ENCODE results near the gene TNS3.

DNA sequence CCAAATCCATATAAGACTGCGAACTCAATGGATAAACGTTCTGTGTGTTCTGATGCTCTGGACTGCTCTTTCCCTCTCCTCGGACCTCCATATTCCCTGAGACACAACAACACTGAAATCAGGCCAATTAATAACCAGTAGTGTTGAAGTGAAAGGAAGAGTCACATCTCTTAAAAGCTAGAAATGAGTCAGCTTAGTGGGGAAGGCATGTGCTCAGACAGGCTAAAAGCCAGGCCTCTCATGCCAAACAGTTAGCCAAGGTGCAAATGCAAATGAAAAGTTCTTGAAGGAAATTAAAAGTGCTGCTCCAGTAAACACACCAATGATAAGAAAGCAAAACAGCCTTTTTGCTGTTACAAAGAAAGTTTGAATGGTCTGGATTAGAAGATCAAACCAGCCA is 29.3 kb downstream of the TNS3 start:
- TF ChIP-seq, protein P1, sequence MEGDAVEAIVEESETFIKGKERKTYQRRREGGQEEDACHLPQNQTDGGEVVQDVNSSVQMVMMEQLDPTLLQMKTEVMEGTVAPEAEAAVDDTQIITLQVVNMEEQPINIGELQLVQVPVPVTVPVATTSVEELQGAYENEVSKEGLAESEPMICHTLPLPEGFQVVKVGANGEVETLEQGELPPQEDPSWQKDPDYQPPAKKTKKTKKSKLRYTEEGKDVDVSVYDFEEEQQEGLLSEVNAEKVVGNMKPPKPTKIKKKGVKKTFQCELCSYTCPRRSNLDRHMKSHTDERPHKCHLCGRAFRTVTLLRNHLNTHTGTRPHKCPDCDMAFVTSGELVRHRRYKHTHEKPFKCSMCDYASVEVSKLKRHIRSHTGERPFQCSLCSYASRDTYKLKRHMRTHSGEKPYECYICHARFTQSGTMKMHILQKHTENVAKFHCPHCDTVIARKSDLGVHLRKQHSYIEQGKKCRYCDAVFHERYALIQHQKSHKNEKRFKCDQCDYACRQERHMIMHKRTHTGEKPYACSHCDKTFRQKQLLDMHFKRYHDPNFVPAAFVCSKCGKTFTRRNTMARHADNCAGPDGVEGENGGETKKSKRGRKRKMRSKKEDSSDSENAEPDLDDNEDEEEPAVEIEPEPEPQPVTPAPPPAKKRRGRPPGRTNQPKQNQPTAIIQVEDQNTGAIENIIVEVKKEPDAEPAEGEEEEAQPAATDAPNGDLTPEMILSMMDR (IDR thresholded peaks at IDR 0.05): no peak
- no peak for TF ChIP-seq POLR2A (IDR thresholded peaks at IDR 0.05)
